ENCODE results near the gene HNMT. TPM values are rescaled to one million over a fixed set of nuclear protein-coding genes. Genes with fewer than 3 reads are reported as not detected.
"Not testable (repeated sequence)": the region's sequence is repeated elsewhere in the genome, so short reads cannot be mapped to it uniquely, and the experiment has no call there.

HNMT gene
- total RNA-seq, 4 donors from 2014 or later = 7.6 to 21.5 (median 8.8) TPM

- H3K27me3 ChIP-seq; DNase-seq; H3K4me3 ChIP-seq; H3K27ac ChIP-seq; H3K9me3 ChIP-seq; H3K36me3 ChIP-seq; in situ Hi-C loops (cut with MboI; ENCODE audit: low sequenced_read_pairs in 4 of 4); intact Hi-C loops (cut with DNase I; ENCODE audit: low total_unique reads); ATAC-seq; H3K4me1 ChIP-seq: not testable (repeated sequence)
These were observed 31.9 kb downstream of the HNMT start for GRCh38 chr2:137996158-137996557.

- Histone ChIP-seq H3K4me1 (no peaks in the 10 kb centered on the region), H3K27ac (no peak overlapping the region), H3K27me3 (no peaks in the 10 kb centered on the region), H3K36me3 (no peaks in the 10 kb centered on the region), H3K9me3 (no peaks in the 10 kb centered on the region), H3K4me3 (no peak overlapping the region)
- TF ChIP-seq CTCF (IDR thresholded peaks at IDR 0.05 in 4 of 5, conservative IDR thresholded peaks at IDR 0.05 in 1 of 5) (no peak), POLR2A (IDR thresholded peaks at IDR 0.05) (no peak)
- ATAC-seq = no peak
- intact Hi-C loops (cut with DNase I; ENCODE audit: low total_unique reads) = no loop called here
- in situ Hi-C loops (cut with MboI; ENCODE audit: low sequenced_read_pairs in 4 of 4) = no loop called here
- DNase-seq = no peak
These were observed 33.5 kb downstream of the HNMT start for GRCh38 chr2:137997733-137998132.

- ATAC-seq = no peak
- Histone ChIP-seq H3K27ac (no peak overlapping the region), H3K36me3 (no peaks in the 10 kb centered on the region), H3K27me3 (no peaks in the 10 kb centered on the region), H3K4me3 (no peak overlapping the region), H3K4me1 (no peaks in the 10 kb centered on the region), H3K9me3 (no peaks in the 10 kb centered on the region)
- TF ChIP-seq CTCF (IDR thresholded peaks at IDR 0.05 in 4 of 5, conservative IDR thresholded peaks at IDR 0.05 in 1 of 5) = no peak
- no peak for TF ChIP-seq POLR2A (IDR thresholded peaks at IDR 0.05)
- intact Hi-C loops (cut with DNase I; ENCODE audit: low total_unique reads) = no loop called here
- DNase-seq = no peak
- in situ Hi-C loops (cut with MboI; ENCODE audit: low sequenced_read_pairs in 4 of 4) = no loop called here
These were observed 34.2 kb downstream of the HNMT start for GRCh38 chr2:137998503-137998902.

GRCh38 chr2:137999273-137999672 is 35.0 kb downstream of the HNMT start:
- Histone ChIP-seq H3K4me3 (no peak overlapping the region), H3K27ac (no peak overlapping the region), H3K4me1 (no peaks in the 10 kb centered on the region), H3K27me3 (no peaks in the 10 kb centered on the region), H3K36me3 (no peaks in the 10 kb centered on the region), H3K9me3 (no peaks in the 10 kb centered on the region)
- DNase-seq = no peak
- TF ChIP-seq POLR2A (IDR thresholded peaks at IDR 0.05) = no peak
- TF ChIP-seq CTCF (IDR thresholded peaks at IDR 0.05 in 4 of 5, conservative IDR thresholded peaks at IDR 0.05 in 1 of 5) = no peak
- intact Hi-C loops (cut with DNase I; ENCODE audit: low total_unique reads) = no loop called here
- in situ Hi-C loops (cut with MboI; ENCODE audit: low sequenced_read_pairs in 4 of 4) = no loop called here
- ATAC-seq = no peak

GRCh38 chr2:138000009-138000408 is 35.7 kb downstream of the HNMT start:
- Histone ChIP-seq H3K4me3 (no peak overlapping the region), H3K27ac (no peak overlapping the region), H3K36me3 (no peaks in the 10 kb centered on the region), H3K4me1 (no peaks in the 10 kb centered on the region), H3K9me3 (no peaks in the 10 kb centered on the region), H3K27me3 (no peaks in the 10 kb centered on the region)
- no peak for ATAC-seq
- intact Hi-C loops (cut with DNase I; ENCODE audit: low total_unique reads) (no loop called here), in situ Hi-C loops (cut with MboI; ENCODE audit: low sequenced_read_pairs in 4 of 4) (no loop called here)
- DNase-seq = no peak
- no peak for TF ChIP-seq POLR2A (IDR thresholded peaks at IDR 0.05)
- no peak for TF ChIP-seq CTCF (IDR thresholded peaks at IDR 0.05 in 4 of 5, conservative IDR thresholded peaks at IDR 0.05 in 1 of 5)

Measured in gastrocnemius medialis (tissue), 4 donors.